ENCODE measurements around the gene NOVA2.
"Not testable (repeated sequence)": the region's sequence is repeated elsewhere in the genome, so short reads cannot be mapped to it uniquely, and the experiment has no call there.

The NOVA2 gene

GRCh38 chr19:45920458-45920857 is 53.2 kb downstream of the NOVA2 start:
- DNase-seq, result peak; percentile 51

GRCh38 chr19:45919678-45920077 is 54.0 kb downstream of the NOVA2 start:
- no peak for DNase-seq

DNA sequence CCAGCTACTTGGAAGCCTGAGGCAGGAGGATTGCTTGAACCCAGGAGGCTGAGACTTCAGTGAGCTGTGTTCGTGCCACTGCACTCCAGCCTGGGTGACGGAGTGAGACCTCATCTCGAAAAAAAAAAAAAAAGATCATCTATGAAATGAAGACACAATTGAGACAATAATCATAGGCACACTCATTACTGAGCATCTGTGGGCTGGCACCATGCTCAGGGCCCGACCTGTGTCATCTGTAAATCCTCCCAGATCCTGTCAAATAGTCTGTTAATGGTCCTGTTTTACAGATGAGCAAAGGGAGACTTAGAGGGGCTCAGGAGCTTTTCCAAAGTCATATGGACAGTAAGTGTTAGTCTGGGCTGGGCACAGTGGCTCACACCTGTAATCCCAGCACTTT is 54.9 kb downstream of the NOVA2 start:
- DNase-seq, result peak; percentile 43

GRCh38 chr19:45917421-45918091 is 56.1 kb downstream of the NOVA2 start:
- DNase-seq, result peak; percentile 68

DNA sequence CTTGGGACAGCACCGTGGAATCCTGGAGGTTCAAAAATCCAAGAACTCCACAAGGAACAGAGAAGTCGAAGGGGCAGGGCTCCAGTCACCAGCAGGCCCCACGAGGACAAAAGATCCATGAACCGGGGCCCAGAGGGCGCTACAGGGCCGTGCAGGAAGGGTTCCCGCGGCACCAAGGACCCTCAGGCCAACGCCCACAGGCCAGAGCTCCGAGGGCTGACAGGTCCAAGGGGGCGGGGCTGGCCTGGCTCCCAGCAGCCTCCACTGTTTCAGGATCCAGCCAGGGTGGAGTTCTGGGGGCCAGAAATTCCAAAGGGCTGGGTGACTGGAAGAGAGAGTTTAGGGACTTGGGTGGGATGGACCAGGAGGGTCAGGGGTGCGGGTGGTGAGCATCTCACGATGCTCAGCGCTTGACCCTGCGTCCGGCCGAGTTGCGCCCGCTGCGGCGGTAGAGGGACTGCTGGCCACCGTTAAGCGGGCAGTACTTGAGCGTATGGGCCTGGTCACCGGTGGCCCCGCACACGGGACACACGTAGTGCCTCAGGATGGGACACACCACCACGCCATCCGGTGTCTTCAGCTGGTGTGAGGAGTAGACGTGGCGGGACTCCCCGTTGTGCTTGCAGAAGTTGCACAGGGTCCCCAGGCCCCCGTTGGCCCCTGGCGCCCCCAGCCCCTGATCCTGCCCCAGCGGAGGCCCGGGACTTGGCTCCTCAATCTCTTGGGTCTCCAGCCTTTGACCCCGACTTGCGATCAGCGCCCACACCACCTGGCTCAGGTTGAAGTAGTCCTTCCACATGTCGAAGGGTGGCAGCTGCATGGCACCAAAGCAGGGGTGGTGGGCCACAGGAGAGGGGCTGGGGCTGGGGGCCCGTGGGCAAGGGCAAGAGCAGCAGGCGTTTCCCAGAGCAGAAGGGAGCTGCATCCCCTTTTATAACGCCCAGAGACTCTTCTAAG is 59.5 kb downstream of the NOVA2 start, which contains the start of gene NANOS2:
NANOS2 (minus strand) TSS at position 905 of the 957 bp plus-strand sequence; CDS start at position 820, 85 bp downstream.
- peak; percentile 31 for DNase-seq

- DNase-seq, result no peak
These were observed 62.4 kb downstream of the NOVA2 start for GRCh38 chr19:45911291-45911690.

DNA sequence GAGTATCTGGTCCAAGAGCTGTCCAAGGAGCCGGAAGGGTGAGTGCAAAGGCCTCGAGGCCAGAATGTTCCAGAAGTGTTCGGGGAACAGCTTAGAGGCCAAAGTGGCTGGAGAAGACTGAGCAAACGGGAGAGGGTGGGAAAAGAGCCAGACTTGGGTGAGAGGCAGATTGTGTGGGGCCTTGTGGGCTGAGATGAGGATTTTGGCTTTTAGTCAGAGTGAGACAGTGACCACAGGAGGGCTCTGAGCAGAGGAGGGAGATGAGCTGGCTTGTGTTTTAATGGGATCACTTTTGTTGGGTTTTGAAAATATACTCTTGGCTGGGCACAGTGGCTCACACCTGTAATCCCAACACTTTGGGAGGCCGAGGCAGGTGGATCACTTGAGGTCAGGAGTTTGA is 64.7 kb downstream of the NOVA2 start:
- peak; percentile 23 for DNase-seq

DNA sequence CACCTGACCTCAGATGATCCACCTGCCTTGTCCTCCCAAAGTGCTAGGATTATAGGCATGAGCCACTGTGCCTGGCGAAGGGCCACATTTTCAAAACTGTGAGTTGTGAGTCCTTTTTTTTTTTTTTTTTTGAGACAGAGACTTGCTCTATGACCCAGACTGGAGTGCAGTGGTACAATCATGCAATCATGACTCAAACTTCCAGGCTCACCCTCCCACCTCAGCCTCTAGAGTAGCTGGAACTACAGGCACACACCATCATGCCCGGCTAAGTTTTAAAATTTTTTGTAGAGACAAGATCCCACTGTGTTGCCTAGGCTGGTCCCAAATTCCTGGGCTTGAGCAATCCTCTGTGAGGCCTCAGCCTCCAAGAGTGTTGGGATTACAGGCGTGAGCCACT is 67.4 kb downstream of the NOVA2 start:
- DNase-seq, result no peak

GRCh38 chr19:45905011-45905410 is 68.7 kb downstream of the NOVA2 start:
- DNase-seq, result no peak

DNA sequence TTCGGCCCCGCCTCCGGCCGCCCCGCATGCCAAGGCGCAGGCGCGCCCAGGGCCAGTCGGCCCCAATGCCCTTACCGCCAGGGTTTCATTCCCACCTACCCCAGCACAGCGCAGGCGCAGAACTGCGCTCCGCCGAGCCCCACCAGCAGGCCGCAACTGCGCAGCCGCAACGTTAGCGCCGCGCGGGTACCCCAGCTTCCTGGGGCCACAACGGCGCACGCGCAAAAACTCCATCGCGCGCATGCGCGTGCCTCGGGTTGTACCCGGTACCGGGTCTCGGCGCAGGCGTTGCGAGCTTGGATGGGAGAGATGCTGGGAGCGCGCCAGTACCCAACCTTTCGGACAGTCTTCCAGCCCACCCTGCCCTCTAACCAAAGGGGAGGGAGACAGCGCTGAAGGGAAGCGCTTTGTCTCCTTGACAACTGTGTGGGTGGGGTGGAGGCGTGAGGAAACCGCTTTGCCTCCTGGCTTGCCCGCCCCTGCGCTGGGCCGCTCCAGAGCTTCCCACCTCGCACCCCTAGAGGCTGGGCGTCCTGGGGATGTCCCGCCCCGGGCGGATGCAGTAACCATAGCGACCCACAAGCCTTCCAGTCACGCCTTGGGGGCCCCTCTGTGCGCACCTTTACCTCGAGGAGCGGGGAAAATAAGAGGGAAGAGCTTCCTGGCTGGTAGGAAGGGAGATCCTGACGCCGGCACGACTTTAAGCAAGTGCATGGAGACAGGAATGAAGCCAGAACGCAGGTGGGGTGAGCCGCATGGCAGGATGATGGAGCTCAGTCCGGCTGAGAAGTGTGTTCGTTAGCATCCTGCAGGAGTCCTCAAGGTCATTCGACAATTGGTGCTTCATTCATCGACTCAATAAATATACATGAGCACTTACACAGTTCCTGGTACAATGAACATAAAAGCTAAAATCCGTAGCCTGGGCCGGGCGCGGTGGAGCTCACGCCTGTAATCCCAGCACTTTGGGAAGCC is 70.7 kb downstream of the NOVA2 start:
- peak; percentile 100 for DNase-seq

DNA sequence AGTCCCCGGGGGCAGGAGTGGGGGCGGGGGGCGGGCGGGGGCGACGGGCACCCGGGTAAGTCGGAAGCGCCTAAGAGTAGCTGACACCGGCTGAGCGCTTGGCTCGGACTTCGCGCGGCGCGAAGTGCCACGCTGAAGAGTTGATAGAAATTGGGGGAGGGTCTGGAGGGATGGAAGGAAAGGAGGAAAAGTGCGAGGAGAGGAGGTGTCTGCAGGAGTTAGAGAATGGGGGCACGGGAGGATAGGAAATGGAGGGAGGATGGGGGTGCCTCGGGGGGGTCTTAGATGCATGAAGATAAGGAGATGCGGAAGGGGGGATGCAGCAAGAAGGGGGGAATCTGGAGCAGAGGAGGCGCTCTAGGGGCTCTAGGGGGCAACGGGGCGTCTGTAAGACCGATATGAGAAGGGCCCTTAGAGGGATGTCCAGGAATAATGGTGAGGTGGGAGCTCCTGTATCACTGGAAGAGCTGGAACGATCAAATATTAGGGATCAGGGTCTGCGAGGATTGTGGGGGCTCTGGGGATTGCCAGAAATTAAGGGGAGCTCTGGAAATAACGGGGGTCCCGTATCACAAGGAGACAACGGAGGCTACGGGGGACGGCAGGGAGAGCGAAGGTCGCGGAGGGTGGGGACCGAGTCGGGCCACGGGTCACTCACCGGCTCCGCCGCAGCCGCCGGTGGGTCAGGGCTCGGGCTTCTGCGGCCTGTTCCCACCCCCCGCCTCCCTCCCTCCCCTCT is 71.6 kb downstream of the NOVA2 start, which contains the start of gene MYPOP:
MYPOP (minus strand) TSS at position 702 of the 739 bp plus-strand sequence. CDS start 840 bp downstream, outside the sequence.
- DNase-seq, result no peak

DNA sequence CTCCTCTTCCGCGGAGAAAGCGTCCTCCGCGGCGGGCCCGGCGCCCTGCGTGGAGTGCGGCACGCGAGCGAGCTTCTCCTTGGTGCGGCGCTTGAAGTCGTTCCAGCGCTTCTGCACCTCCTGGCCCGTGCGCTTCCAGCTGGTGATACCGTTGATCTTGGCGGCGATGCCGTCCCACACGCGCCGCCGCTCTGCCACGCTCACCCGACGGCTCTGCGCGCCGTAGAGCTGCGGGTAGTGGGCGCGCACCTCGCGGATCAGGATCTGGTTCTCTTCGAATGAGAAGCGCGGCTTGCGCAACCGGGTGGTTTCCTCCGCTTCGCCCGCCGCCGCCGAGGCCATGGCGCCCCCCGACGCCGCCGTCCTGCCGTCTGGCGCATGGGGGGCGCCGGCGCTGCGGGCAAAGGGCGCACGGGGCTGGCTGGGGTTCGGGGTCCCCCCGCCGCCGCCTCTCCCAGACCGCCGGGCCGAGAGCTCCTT is 72.2 kb downstream of the NOVA2 start:
- peak; percentile 45 for DNase-seq

- no peak for DNase-seq
These were observed 72.8 kb downstream of the NOVA2 start for GRCh38 chr19:45900738-45901431.

DNA sequence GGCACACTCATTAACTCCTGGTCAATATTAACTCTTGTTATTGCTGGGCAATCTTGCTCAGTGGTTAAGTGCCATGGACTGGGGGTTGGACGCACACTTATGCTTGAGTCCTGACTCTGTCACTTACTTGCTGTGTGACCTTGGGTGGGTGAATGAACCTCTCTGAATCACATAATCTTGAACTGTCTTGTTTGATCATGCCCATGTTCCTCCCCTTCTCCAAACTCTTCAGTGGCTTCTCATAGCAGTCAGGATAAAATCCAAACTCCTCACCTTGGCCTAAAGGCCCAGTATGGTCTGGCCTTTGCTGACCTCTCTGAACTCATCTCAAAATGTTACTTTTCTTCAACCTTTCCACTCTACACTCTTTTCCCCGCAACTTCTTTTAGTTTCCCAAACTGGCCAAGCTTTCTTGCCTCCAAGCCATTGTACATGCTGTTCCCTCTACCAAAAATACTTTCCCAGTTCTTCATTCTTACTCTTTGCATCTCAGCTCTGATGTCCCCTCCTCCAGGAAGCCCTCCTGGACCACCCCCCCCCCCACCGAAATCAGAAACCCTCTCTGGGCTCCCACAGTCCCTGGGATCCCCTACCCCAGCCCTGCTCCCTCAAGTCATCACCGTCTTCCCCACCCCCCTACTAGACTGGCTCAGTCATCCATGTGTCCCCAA is 73.6 kb downstream of the NOVA2 start:
- DNase-seq, result no peak

GRCh38 chr19:45899253-45899652 is 74.4 kb downstream of the NOVA2 start:
- DNase-seq, result no peak

GRCh38 chr19:45897261-45897812 is 76.3 kb downstream of the NOVA2 start:
- no peak for DNase-seq

GRCh38 chr19:45895983-45896599 is 77.6 kb downstream of the NOVA2 start:
- DNase-seq, result not testable (repeated sequence)

DNA sequence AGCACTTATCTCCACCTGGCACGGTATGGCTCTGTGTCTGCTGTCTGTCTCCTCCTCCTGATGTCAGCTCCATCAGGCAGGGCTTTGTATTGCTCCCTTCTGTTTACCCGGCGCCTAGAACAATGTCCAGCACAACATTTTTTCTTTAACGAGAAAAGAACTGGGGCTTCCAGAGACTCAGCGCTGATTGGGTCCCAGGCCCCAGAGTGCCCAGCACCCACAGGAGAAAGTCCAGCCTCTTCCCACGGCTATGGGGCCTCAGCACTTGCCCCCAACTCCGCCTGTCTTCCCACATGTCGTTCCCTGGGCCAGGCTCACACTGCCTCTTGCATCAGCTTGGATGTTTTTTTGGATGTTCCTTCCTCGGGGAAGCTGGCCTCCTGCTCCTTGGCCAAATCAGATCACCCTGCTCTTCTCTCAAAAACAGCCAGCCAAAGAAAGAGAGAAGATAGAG is 78.1 kb downstream of the NOVA2 start:
- DNase-seq, result no peak

- DNase-seq, result no peak
These were observed 82.8 kb downstream of the NOVA2 start for GRCh38 chr19:45890877-45891276.
